Hepatocyte (in vitro differentiated cells): ENCODE data around the gene METAP1.

ENCODE experiments used
- EZH2 ChIP-seq: fragments of 200-600 bp; sonication (generic); IDR thresholded peaks from 2 replicates; pipeline ENCODE4 v1.6.1; 2016; ENCODE audit warnings: antibody characterized with exemption, mild to moderate bottlenecking, borderline replicate concordance
- EZH2phosphoT487 ChIP-seq: fragments of 200-600 bp; sonication (generic); IDR thresholded peaks from one replicate; pipeline ENCODE4 v1.6.1; 2018; ENCODE audit warnings: antibody characterized with exemption, mild to moderate bottlenecking, low read depth, moderate library complexity; ENCODE audit not compliant: unreplicated experiment, severe bottlenecking
- TF ChIP-seq, protein P1 (sequence below): fragments of 200-600 bp; sonication (generic); IDR thresholded peaks from 2 replicates; pipeline ENCODE4 v1.5.1; 2016; ENCODE audit warnings: antibody characterized with exemption, mild to moderate bottlenecking; ENCODE audit not compliant: poor library complexity

DNA sequence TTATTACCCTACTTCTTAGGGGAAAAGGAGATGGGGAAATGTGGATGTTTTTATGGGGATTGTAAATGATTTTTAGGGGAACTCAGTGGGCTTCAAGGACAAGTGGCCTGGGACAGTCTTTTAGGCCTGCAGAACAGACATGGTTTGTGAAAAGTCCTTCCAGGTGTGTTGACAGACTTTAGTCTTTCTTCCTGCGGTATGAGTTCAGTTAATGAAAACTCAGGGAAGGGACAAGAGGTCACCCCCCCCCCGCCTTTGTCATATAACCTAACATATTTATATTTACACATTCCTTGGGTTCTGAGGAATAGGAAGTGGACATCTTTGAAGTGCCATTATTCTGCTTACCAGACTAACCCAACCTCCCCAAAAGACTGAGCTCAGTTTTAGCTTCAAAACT is 31.8 kb downstream of the METAP1 start:
- TF ChIP-seq, protein P1, sequence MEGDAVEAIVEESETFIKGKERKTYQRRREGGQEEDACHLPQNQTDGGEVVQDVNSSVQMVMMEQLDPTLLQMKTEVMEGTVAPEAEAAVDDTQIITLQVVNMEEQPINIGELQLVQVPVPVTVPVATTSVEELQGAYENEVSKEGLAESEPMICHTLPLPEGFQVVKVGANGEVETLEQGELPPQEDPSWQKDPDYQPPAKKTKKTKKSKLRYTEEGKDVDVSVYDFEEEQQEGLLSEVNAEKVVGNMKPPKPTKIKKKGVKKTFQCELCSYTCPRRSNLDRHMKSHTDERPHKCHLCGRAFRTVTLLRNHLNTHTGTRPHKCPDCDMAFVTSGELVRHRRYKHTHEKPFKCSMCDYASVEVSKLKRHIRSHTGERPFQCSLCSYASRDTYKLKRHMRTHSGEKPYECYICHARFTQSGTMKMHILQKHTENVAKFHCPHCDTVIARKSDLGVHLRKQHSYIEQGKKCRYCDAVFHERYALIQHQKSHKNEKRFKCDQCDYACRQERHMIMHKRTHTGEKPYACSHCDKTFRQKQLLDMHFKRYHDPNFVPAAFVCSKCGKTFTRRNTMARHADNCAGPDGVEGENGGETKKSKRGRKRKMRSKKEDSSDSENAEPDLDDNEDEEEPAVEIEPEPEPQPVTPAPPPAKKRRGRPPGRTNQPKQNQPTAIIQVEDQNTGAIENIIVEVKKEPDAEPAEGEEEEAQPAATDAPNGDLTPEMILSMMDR: no peak
- TF ChIP-seq EZH2 (no peak), EZH2phosphoT487 (no peak)
